Measurements from ENCODE around the gene PDIA5.

DNA sequence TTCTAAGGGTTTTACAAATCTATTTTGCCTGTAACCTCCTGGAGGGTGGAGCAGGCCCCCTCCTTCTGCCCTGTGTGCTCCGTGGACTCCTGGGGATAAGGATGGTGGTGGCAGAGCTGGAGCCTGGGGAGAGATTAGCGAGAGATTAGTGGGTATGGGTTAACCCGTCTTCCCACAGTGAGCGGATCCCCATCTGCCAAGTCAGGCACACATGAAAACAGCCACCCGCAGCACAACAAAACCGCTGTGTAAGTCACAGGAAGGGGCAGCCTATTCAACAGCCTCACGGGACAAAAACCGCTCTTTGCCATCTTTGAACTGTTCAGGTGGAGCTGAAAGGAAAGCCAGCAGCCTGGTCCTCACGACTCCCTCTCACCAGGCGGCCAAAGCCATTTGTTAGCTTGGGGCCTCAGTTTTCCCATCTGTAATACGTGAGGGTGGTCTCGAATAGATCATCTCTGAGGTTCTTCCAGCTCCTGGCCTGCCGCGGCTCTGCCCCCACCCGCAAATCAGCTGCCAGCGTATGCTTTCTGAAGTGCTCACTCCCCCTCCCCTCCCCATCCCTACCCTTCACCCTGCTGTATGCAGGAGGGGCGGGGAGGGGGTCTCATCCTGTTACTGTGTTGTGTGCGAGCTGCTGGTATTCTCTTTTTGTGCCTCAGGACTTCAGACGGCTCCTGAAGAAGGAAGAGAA, 43.6 kb downstream of the PDIA5 start:
- TF ChIP-seq, protein P1, sequence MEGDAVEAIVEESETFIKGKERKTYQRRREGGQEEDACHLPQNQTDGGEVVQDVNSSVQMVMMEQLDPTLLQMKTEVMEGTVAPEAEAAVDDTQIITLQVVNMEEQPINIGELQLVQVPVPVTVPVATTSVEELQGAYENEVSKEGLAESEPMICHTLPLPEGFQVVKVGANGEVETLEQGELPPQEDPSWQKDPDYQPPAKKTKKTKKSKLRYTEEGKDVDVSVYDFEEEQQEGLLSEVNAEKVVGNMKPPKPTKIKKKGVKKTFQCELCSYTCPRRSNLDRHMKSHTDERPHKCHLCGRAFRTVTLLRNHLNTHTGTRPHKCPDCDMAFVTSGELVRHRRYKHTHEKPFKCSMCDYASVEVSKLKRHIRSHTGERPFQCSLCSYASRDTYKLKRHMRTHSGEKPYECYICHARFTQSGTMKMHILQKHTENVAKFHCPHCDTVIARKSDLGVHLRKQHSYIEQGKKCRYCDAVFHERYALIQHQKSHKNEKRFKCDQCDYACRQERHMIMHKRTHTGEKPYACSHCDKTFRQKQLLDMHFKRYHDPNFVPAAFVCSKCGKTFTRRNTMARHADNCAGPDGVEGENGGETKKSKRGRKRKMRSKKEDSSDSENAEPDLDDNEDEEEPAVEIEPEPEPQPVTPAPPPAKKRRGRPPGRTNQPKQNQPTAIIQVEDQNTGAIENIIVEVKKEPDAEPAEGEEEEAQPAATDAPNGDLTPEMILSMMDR (IDR thresholded peaks at IDR 0.05; ENCODE audit: low read depth, low read length, poor library complexity, severe bottlenecking) = no peak
- TF ChIP-seq EZH2phosphoT487 (IDR thresholded peaks at IDR 0.05; ENCODE audit: borderline replicate concordance, low read length) = no peak
